Thymus (tissue), 11 donors: ENCODE data around the gene SERTAD2. TPM values are rescaled to one million over a fixed set of nuclear protein-coding genes. Genes with fewer than 3 reads are reported as not detected.

ENCODE experiments used
- DNase-seq, 9 donors: peaks; one replicate each; pipeline ENCODE4 v3.0.0-alpha.2; 2013; ENCODE audit warnings: low spot score in 9 of 9, low read depth in 6 of 9, missing footprints in 1 of 9
- H3K27ac ChIP-seq, 2 donors: one replicate each; pipeline ENCODE4 v1.5.1; 2013; ENCODE audit warnings: control low read depth in 1 of 2, low read depth in 1 of 2, low read length in 1 of 2, mild to moderate bottlenecking in 1 of 2, moderate library complexity in 1 of 2
- H3K27me3 ChIP-seq, 2 donors: one replicate each; pipeline ENCODE4 v1.5.1; 2013; ENCODE audit warnings: low read length in 1 of 2; ENCODE audit not compliant: control insufficient read depth in 2 of 2, insufficient read depth in 1 of 2
- H3K36me3 ChIP-seq, 2 donors: one replicate each; pipeline ENCODE4 v1.5.1; 2013; ENCODE audit warnings: low read length in 1 of 2, mild to moderate bottlenecking in 1 of 2, moderate library complexity in 1 of 2; ENCODE audit not compliant: control insufficient read depth in 2 of 2, insufficient read depth in 2 of 2
- H3K4me1 ChIP-seq, 2 donors: one replicate each; pipeline ENCODE4 v1.5.1; 2013; ENCODE audit warnings: low read length in 2 of 2; ENCODE audit not compliant: control insufficient read depth in 2 of 2, insufficient read depth in 2 of 2
- H3K4me3 ChIP-seq, 2 donors: one replicate each; pipeline ENCODE4 v1.5.1; 2013; ENCODE audit warnings: low read length in 2 of 2, control low read depth in 1 of 2, mild to moderate bottlenecking in 1 of 2
- H3K9me3 ChIP-seq, 2 donors: one replicate each; pipeline ENCODE4 v1.5.1; 2013; ENCODE audit warnings: low read length in 1 of 2, mild to moderate bottlenecking in 1 of 2; ENCODE audit not compliant: control insufficient read depth in 2 of 2, insufficient read depth in 1 of 2
- WGBS: extraction: QIAGEN DNeasy Blood & Tissue Kit; methylation state at CpG from one replicate; pipeline ENCODE4 v1.1.7; 2013; 5-methylcytosine and 5-hydroxymethylcytosine counted together
- polyA plus RNA-seq: library from polyadenylated mRNA; stranded (reverse); fragments of 200-250 nt; gene quantifications from one replicate; pipeline ENCODE4 v1.2.3, GENCODE V29; 2013
- total RNA-seq: library from RNA; stranded (reverse); fragments of 120-200 nt; gene quantifications from one replicate; pipeline ENCODE4 v1.2.4, GENCODE V29; 2013
- donor health status: healthy.

The SERTAD2 gene
- total and polyA plus RNA-seq, 2 donors = 13.3 to 37.6 TPM

- no peak overlapping the region for H3K4me3 ChIP-seq
- peaks cover 32 to 71% of the 10 kb centered on the region in 2 donors for H3K36me3 ChIP-seq
- H3K27me3 ChIP-seq = no peaks in the 10 kb centered on the region
- H3K4me1 ChIP-seq = peaks cover 28 to 56% of the 10 kb centered on the region in 2 donors
- peak in 1 of 9 donors; percentile 52 for DNase-seq
- H3K27ac ChIP-seq = peak overlapping the region; percentile 46 to 71
- no peaks in the 10 kb centered on the region for H3K9me3 ChIP-seq
- WGBS = 9% methylated on average over 9 of the region's 9 CpGs
These were observed 16.6 kb downstream of the SERTAD2 start for GRCh38 chr2:64637000-64637635.

GRCh38 chr2:64635976-64636911 lies 17.5 kb downstream of the SERTAD2 start:
- H3K4me3 ChIP-seq = no peak overlapping the region
- peaks cover 28 to 47% of the 10 kb centered on the region in 2 donors for H3K4me1 ChIP-seq
- H3K27ac ChIP-seq = peak overlapping the region; percentile 10 to 71
- DNase-seq = peak in 1 of 9 donors; percentile 44
- no peaks in the 10 kb centered on the region for H3K27me3 ChIP-seq
- WGBS = 44% methylated on average over 38 of the region's 38 CpGs
- H3K9me3 ChIP-seq = no peaks in the 10 kb centered on the region
- H3K36me3 ChIP-seq = peaks cover 32 to 75% of the 10 kb centered on the region in 2 donors

- no peak for DNase-seq
These were observed 19.1 kb downstream of the SERTAD2 start for GRCh38 chr2:64634345-64635267.

GRCh38 chr2:64632835-64633819 lies 20.6 kb downstream of the SERTAD2 start:
- Histone ChIP-seq H3K27ac (no peak overlapping the region), H3K4me1 (peaks cover 13 to 24% of the 10 kb centered on the region in 2 donors), H3K9me3 (no peaks in the 10 kb centered on the region), H3K4me3 (no peak overlapping the region), H3K27me3 (no peaks in the 10 kb centered on the region), H3K36me3 (peaks cover 41 to 82% of the 10 kb centered on the region in 2 donors)
- no peak for DNase-seq
- 96% methylated on average over 9 of the region's 9 CpGs for WGBS

More at GRCh38 chr2:64634345-64635267, 19.1 kb downstream of the SERTAD2 start:
- Histone ChIP-seq H3K4me1 (peaks cover 21 to 32% of the 10 kb centered on the region in 2 donors), H3K36me3 (peaks cover 41 to 83% of the 10 kb centered on the region in 2 donors), H3K27me3 (no peaks in the 10 kb centered on the region), H3K4me3 (no peak overlapping the region), H3K9me3 (no peaks in the 10 kb centered on the region), H3K27ac (no peak overlapping the region)
- WGBS = 96% methylated on average over 11 of the region's 11 CpGs

DNA sequence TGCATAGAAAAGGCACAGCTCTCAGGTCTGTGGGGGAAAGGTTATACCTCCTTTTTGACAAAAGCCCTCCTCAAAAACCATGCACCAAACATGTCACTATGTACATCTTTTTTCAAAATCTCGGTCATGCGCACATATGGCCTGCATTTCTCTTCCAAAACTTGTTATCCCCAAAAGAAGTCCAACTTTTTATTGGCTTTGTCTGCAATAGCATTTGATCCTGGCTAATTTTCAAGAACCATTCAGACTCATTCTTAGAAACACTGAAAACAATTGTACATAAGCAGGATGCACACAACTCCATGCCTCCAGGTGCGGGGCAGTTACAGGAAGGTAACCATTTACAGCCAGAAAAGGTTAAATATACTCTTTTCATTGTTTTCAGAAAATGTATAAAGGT lies 21.9 kb downstream of the SERTAD2 start:
- Histone ChIP-seq H3K27me3 (no peaks in the 10 kb centered on the region), H3K4me1 (peaks cover 4 to 13% of the 10 kb centered on the region in 2 donors), H3K36me3 (peaks cover 41 to 71% of the 10 kb centered on the region in 2 donors), H3K9me3 (no peaks in the 10 kb centered on the region), H3K27ac (no peak overlapping the region), H3K4me3 (no peak overlapping the region)
- DNase-seq = no peak
- 97% methylated on average over 3 of the region's 3 CpGs for WGBS

DNA sequence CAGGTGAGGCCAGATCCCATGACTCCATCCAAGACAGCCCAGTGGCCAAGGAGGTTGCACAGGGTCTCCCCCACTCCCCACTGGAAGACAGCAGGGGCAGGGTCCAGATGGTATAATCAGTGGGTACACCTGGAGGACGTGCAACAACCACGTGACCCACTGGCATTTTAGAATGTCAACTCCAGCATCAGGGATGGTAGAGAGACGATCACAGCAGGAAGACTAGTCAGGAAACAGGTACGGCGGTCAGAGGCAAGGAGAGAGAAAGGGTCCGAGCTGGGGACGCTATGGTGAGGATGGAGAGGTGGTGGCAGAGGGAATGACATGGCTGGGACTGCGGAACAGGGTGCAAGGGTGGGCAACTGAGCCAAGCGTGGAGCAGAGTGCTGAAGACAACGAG lies 23.0 kb downstream of the SERTAD2 start:
- H3K36me3 ChIP-seq = peaks cover 32 to 61% of the 10 kb centered on the region in 2 donors
- H3K4me1 ChIP-seq = peaks cover 0 to 12% of the 10 kb centered on the region in 2 donors
- H3K9me3 ChIP-seq = no peaks in the 10 kb centered on the region
- no peak overlapping the region for H3K27ac ChIP-seq
- H3K27me3 ChIP-seq = no peaks in the 10 kb centered on the region
- no peak for DNase-seq
- no peak overlapping the region for H3K4me3 ChIP-seq
- 98% methylated on average over 10 of the region's 10 CpGs for WGBS

- H3K4me3 ChIP-seq = no peak overlapping the region
- DNase-seq = no peak
- no peak overlapping the region for H3K27ac ChIP-seq
- no peaks in the 10 kb centered on the region for H3K27me3 ChIP-seq
- 97% methylated on average over 7 of the region's 7 CpGs for WGBS
- no peaks in the 10 kb centered on the region for H3K9me3 ChIP-seq
- H3K36me3 ChIP-seq = peaks cover 28 to 52% of the 10 kb centered on the region in 2 donors
- peaks cover 0 to 12% of the 10 kb centered on the region in 2 donors for H3K4me1 ChIP-seq
These were observed 23.8 kb downstream of the SERTAD2 start for GRCh38 chr2:64629875-64630274.

DNA sequence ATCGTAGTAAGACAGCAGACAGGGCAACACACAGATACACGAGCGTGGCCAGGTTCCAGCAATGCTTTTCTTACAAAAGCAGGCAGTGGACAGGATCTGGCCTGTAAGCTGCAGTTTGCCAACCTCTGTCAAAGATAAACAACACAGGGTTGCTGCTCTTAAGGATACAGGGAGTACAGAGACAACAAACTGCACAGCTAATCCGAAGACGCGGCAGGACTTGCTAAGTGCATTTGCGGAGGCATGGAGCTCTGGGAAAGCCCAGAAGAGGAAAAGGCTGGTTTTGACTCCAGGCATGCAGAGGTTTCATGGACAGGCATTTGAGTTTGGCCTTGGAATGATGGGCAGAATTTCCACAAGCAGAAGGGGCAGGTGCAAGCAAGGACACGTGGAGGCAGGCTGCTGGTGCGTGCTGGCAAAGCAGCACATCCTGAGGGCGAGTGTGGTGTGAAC lies 24.4 kb downstream of the SERTAD2 start:
- 96% methylated on average over 10 of the region's 10 CpGs for WGBS
- H3K27ac ChIP-seq = no peak overlapping the region
- H3K9me3 ChIP-seq = no peaks in the 10 kb centered on the region
- peaks cover 24 to 47% of the 10 kb centered on the region in 2 donors for H3K36me3 ChIP-seq
- H3K27me3 ChIP-seq = no peaks in the 10 kb centered on the region
- peaks cover 0 to 12% of the 10 kb centered on the region in 2 donors for H3K4me1 ChIP-seq
- H3K4me3 ChIP-seq = no peak overlapping the region
- no peak for DNase-seq
